Effector memory CD4-positive, alpha-beta T cell (primary cell): ENCODE measurements around the gene CNOT2.

Experiments
- DNase-seq, 3 donors: peaks; one replicate each; pipeline ENCODE4 v3.0.0-alpha.2; 2020
- H3K27ac ChIP-seq: 2 replicates; pipeline ENCODE4 v1.7.0; 2013; ENCODE audit warnings: mild to moderate bottlenecking, low read length, moderate library complexity; ENCODE audit not compliant: insufficient read depth, poor library complexity, severe bottlenecking
- H3K27me3 ChIP-seq: replicated peaks from 2 replicates; pipeline ENCODE4 v1.7.0; 2013; ENCODE audit warnings: mild to moderate bottlenecking, low read length; ENCODE audit not compliant: insufficient read depth, control insufficient read depth, poor library complexity, severe bottlenecking
- H3K36me3 ChIP-seq: 2 replicates; pipeline ENCODE4 v1.7.0; 2013; ENCODE audit warnings: mild to moderate bottlenecking, low read length, moderate library complexity; ENCODE audit not compliant: control insufficient read depth, insufficient read depth
- H3K4me1 ChIP-seq: 2 replicates; pipeline ENCODE4 v1.7.0; 2013; ENCODE audit warnings: low read length, mild to moderate bottlenecking; ENCODE audit not compliant: control insufficient read depth, insufficient read depth, poor library complexity, severe bottlenecking
- H3K4me3 ChIP-seq: 2 replicates; pipeline ENCODE4 v1.7.0; 2013; ENCODE audit warnings: low read length, low read depth, mild to moderate bottlenecking; ENCODE audit not compliant: insufficient read depth, poor library complexity, severe bottlenecking
- H3K9me3 ChIP-seq: 2 replicates; pipeline ENCODE4 v1.7.0; 2013; ENCODE audit warnings: mild to moderate bottlenecking, low read length, moderate library complexity; ENCODE audit not compliant: control insufficient read depth

CNOT2 gene

GRCh38 chr12:70327541-70327940 lies 84.3 kb downstream of the CNOT2 start:
- Histone ChIP-seq H3K9me3 (no peaks in the 10 kb centered on the region), H3K36me3 (no peaks in the 10 kb centered on the region), H3K4me1 (no peaks in the 10 kb centered on the region), H3K4me3 (no peak overlapping the region), H3K27me3 (no peaks in the 10 kb centered on the region), H3K27ac (no peak overlapping the region)
- DNase-seq, result no peak

GRCh38 chr12:70329728-70330127 lies 86.5 kb downstream of the CNOT2 start:
- Histone ChIP-seq H3K9me3 (no peaks in the 10 kb centered on the region), H3K27ac (no peak overlapping the region), H3K4me1 (no peaks in the 10 kb centered on the region), H3K4me3 (no peak overlapping the region), H3K36me3 (no peaks in the 10 kb centered on the region), H3K27me3 (no peaks in the 10 kb centered on the region)
- no peak for DNase-seq

- Histone ChIP-seq H3K9me3 (no peaks in the 10 kb centered on the region), H3K27me3 (no peaks in the 10 kb centered on the region), H3K4me1 (no peaks in the 10 kb centered on the region), H3K4me3 (no peak overlapping the region), H3K36me3 (no peaks in the 10 kb centered on the region), H3K27ac (no peak overlapping the region)
- no peak for DNase-seq
Measured at GRCh38 chr12:70330158-70330557, 86.9 kb downstream of the CNOT2 start.

GRCh38 chr12:70332236-70332635 lies 89.0 kb downstream of the CNOT2 start:
- Histone ChIP-seq H3K9me3 (no peaks in the 10 kb centered on the region), H3K4me3 (no peak overlapping the region), H3K27me3 (no peaks in the 10 kb centered on the region), H3K27ac (no peak overlapping the region), H3K4me1 (no peaks in the 10 kb centered on the region), H3K36me3 (peaks cover 8% of the 10 kb centered on the region)
- DNase-seq, result no peak

- H3K9me3 ChIP-seq, result no peaks in the 10 kb centered on the region
Measured at GRCh38 chr12:70334742-70335141, 91.5 kb downstream of the CNOT2 start.

GRCh38 chr12:70338531-70338930 lies 95.3 kb downstream of the CNOT2 start:
- Histone ChIP-seq H3K36me3 (peaks cover 60% of the 10 kb centered on the region), H3K27ac (no peak overlapping the region), H3K9me3 (no peaks in the 10 kb centered on the region), H3K27me3 (no peaks in the 10 kb centered on the region), H3K4me1 (no peaks in the 10 kb centered on the region), H3K4me3 (no peak overlapping the region)
- DNase-seq, result no peak

More at GRCh38 chr12:70334742-70335141, 91.5 kb downstream of the CNOT2 start:
- H3K4me3 ChIP-seq, result no peak overlapping the region
- no peak overlapping the region for H3K27ac ChIP-seq
- DNase-seq, result no peak
- H3K4me1 ChIP-seq, result no peaks in the 10 kb centered on the region
- H3K36me3 ChIP-seq, result peaks cover 27% of the 10 kb centered on the region
- H3K27me3 ChIP-seq, result no peaks in the 10 kb centered on the region

- H3K4me3 ChIP-seq, result no peak overlapping the region
- H3K27me3 ChIP-seq, result no peaks in the 10 kb centered on the region
- no peaks in the 10 kb centered on the region for H3K9me3 ChIP-seq
- H3K27ac ChIP-seq, result no peak overlapping the region
- H3K36me3 ChIP-seq, result peaks cover 8% of the 10 kb centered on the region
- no peak for DNase-seq
- no peaks in the 10 kb centered on the region for H3K4me1 ChIP-seq
Measured at GRCh38 chr12:70351076-70351475, 107.8 kb downstream of the CNOT2 start.

- H3K4me3 ChIP-seq, result no peak overlapping the region
- H3K27me3 ChIP-seq, result no peaks in the 10 kb centered on the region
- H3K4me1 ChIP-seq, result no peaks in the 10 kb centered on the region
- no peaks in the 10 kb centered on the region for H3K9me3 ChIP-seq
- peaks cover 8% of the 10 kb centered on the region for H3K36me3 ChIP-seq
- no peak for DNase-seq
- no peak overlapping the region for H3K27ac ChIP-seq
Measured at GRCh38 chr12:70353780-70354660, 110.8 kb downstream of the CNOT2 start.

- H3K9me3 ChIP-seq, result no peaks in the 10 kb centered on the region
- no peak overlapping the region for H3K27ac ChIP-seq
- H3K4me1 ChIP-seq, result no peaks in the 10 kb centered on the region
- no peak for DNase-seq
- H3K27me3 ChIP-seq, result no peaks in the 10 kb centered on the region
- H3K4me3 ChIP-seq, result no peak overlapping the region
- H3K36me3 ChIP-seq, result peaks cover 4% of the 10 kb centered on the region
Measured at GRCh38 chr12:70354787-70355186, 111.6 kb downstream of the CNOT2 start.

GRCh38 chr12:70355972-70356371 lies 112.7 kb downstream of the CNOT2 start:
- no peak for DNase-seq
- no peak overlapping the region for H3K4me3 ChIP-seq
- no peaks in the 10 kb centered on the region for H3K9me3 ChIP-seq
- H3K36me3 ChIP-seq, result peaks cover 4% of the 10 kb centered on the region
- H3K4me1 ChIP-seq, result no peaks in the 10 kb centered on the region
- H3K27ac ChIP-seq, result no peak overlapping the region
- H3K27me3 ChIP-seq, result no peaks in the 10 kb centered on the region
